Liver (tissue), 9 donors: Measurements from ENCODE around the gene EDAR. TPM values are rescaled to one million over a fixed set of nuclear protein-coding genes. Genes with fewer than 3 reads are reported as not detected.

ENCODE experiments used
- DNase-seq: peaks from one replicate; pipeline ENCODE4 v3.0.0-alpha.2; 2017; ENCODE audit warnings: low spot score
- H3K27ac ChIP-seq, 2 donors: one replicate each; pipeline ENCODE4 v1.7.0; 2013; ENCODE audit warnings: inconsistent platforms in 2 of 2, low read length in 2 of 2, control low read depth in 1 of 2, low read depth in 1 of 2, mild to moderate bottlenecking in 1 of 2
- H3K27me3 ChIP-seq, 4 donors: one replicate each; pipeline versions ENCODE4 v1.6.1 to v1.7.0; 2013; ENCODE audit warnings: low read length in 3 of 4, inconsistent platforms in 1 of 4, mild to moderate bottlenecking in 1 of 4, moderate library complexity in 1 of 4; ENCODE audit not compliant: control insufficient read depth in 4 of 4, insufficient read depth in 4 of 4
- H3K36me3 ChIP-seq, 4 donors: one replicate each; pipeline versions ENCODE4 v1.6.1 to v1.7.0; 2013; ENCODE audit warnings: low read length in 3 of 4, mild to moderate bottlenecking in 3 of 4, low read depth in 1 of 4, moderate library complexity in 1 of 4; ENCODE audit not compliant: control insufficient read depth in 4 of 4, insufficient read depth in 3 of 4
- H3K4me1 ChIP-seq, 4 donors: one replicate each; pipeline versions ENCODE4 v1.6.1 to v1.7.0; 2013; ENCODE audit warnings: low read length in 3 of 4, mild to moderate bottlenecking in 3 of 4, moderate library complexity in 1 of 4; ENCODE audit not compliant: control insufficient read depth in 4 of 4, insufficient read depth in 4 of 4
- H3K4me3 ChIP-seq, 3 donors: one replicate each; pipeline versions ENCODE4 v1.6.1 to v1.7.0; 2013; ENCODE audit warnings: low read length in 3 of 3, control low read depth in 1 of 3, low read depth in 1 of 3, mild to moderate bottlenecking in 1 of 3
- H3K9ac ChIP-seq, 2 donors: one replicate each; pipeline ENCODE4 v1.7.0; 2013; ENCODE audit warnings: low read length in 2 of 2, mild to moderate bottlenecking in 2 of 2, moderate library complexity in 2 of 2, control low read depth in 1 of 2, low read depth in 1 of 2
- H3K9me3 ChIP-seq, 4 donors: one replicate each; pipeline versions ENCODE4 v1.6.1 to v1.7.0; 2013; ENCODE audit warnings: low read length in 3 of 4; ENCODE audit not compliant: control insufficient read depth in 4 of 4
- CTCF ChIP-seq: fragments of 150-350 bp; IDR thresholded peaks from 2 replicates; pipeline ENCODE4 v1.5.1; 2017; ENCODE audit warnings: improper control_type of control experiment, low read depth, low read length; ENCODE audit not compliant: missing input control
- EGR1 ChIP-seq, 2 donors: IDR thresholded peaks; 2 replicates each; pipeline ENCODE4 v1.6.1; 2016 to 2018; ENCODE audit warnings: antibody characterized with exemption in 2 of 2, low read depth in 2 of 2
- FOXA1 ChIP-seq: IDR thresholded peaks from 2 replicates; pipeline ENCODE4 v1.6.1; 2016; ENCODE audit warnings: antibody characterized with exemption
- FOXA2 ChIP-seq: IDR thresholded peaks from 2 replicates; pipeline ENCODE4 v1.6.1; 2016; ENCODE audit warnings: antibody characterized with exemption
- GABPA ChIP-seq, 2 donors: IDR thresholded peaks in 1 of 2; conservative IDR thresholded peaks in 1 of 2; 2 replicates each; pipeline ENCODE4 v1.6.1; 2016; ENCODE audit warnings: antibody characterized with exemption in 2 of 2, mild to moderate bottlenecking in 1 of 2, moderate library complexity in 1 of 2
- HNF4A ChIP-seq, 2 donors: conservative IDR thresholded peaks; 2 replicates each; pipeline ENCODE4 v1.6.1; 2016; ENCODE audit warnings: antibody characterized with exemption in 2 of 2, mild to moderate bottlenecking in 2 of 2
- HNF4G ChIP-seq: IDR thresholded peaks from 2 replicates; pipeline ENCODE4 v1.6.1; 2016; ENCODE audit warnings: antibody characterized with exemption
- JUND ChIP-seq, 2 donors: IDR thresholded peaks; 2 replicates each; pipeline ENCODE4 v1.6.1; 2016; ENCODE audit warnings: antibody characterized with exemption in 2 of 2
- MAX ChIP-seq: IDR thresholded peaks from 2 replicates; pipeline ENCODE4 v1.6.1; 2016; ENCODE audit warnings: antibody characterized with exemption
- NR2F2 ChIP-seq: IDR thresholded peaks from 2 replicates; pipeline ENCODE4 v1.6.1; 2016; ENCODE audit warnings: antibody characterized with exemption
- RAD21 ChIP-seq, 2 donors: IDR thresholded peaks; 2 replicates each; pipeline ENCODE4 v1.6.1; 2016; ENCODE audit warnings: antibody characterized with exemption in 2 of 2, mild to moderate bottlenecking in 2 of 2
- REST ChIP-seq: IDR thresholded peaks from 2 replicates; pipeline ENCODE4 v1.6.1; 2016; ENCODE audit warnings: antibody characterized with exemption, mild to moderate bottlenecking
- RXRA ChIP-seq, 2 donors: IDR thresholded peaks; 2 replicates each; pipeline ENCODE4 v1.6.1; 2017 to 2018; ENCODE audit warnings: antibody characterized with exemption in 2 of 2, mild to moderate bottlenecking in 1 of 2
- SP1 ChIP-seq: IDR thresholded peaks from 2 replicates; pipeline ENCODE4 v1.6.1; 2018; ENCODE audit warnings: antibody characterized with exemption, mild to moderate bottlenecking
- TAF1 ChIP-seq: conservative IDR thresholded peaks from 2 replicates; pipeline ENCODE4 v1.6.1; 2016; ENCODE audit warnings: antibody characterized with exemption, mild to moderate bottlenecking
- YY1 ChIP-seq: IDR thresholded peaks from 2 replicates; pipeline ENCODE4 v1.6.1; 2016; ENCODE audit warnings: antibody characterized with exemption, mild to moderate bottlenecking
- ZBTB33 ChIP-seq: IDR thresholded peaks from 2 replicates; pipeline ENCODE4 v1.6.1; 2016; ENCODE audit warnings: antibody characterized with exemption
- WGBS: extraction: QIAGEN DNeasy Blood & Tissue Kit; methylation state at CpG from one replicate; pipeline ENCODE4 v1.1.7; 2013; 5-methylcytosine and 5-hydroxymethylcytosine counted together
- polyA plus RNA-seq, 2 donors: library from polyadenylated mRNA; stranded (reverse) in 1 of 2; unstranded in 1 of 2; fragments of 200-250 nt in 1 of 2; fragments of >200 nt in 1 of 2; fragmentation: Nextera tagmentation in 1 of 2; extraction: Ambion mirVana in 1 of 2; gene quantifications; one replicate each; pipeline versions ENCODE4 v1.2.1 to v1.2.3, GENCODE V29; 2013 to 2015
- total RNA-seq, 2 donors: library from RNA; depleted of rRNA; stranded (reverse); fragments of >200 nt; gene quantifications; one replicate each; pipeline ENCODE4 v1.2.3, GENCODE V29; 2014
- donor health status: healthy.
- donor health status: healthy.
- donor health status: healthy.
- donor health status: healthy.
- donor health status: healthy.

The EDAR gene
- total and polyA plus RNA-seq, 4 donors: 0.09 to 0.50 (median 0.10) TPM

- 90% methylated on average over 9 of the region's 9 CpGs for WGBS
- no peaks in the 10 kb centered on the region for H3K36me3 ChIP-seq
- H3K4me3 ChIP-seq: no peak overlapping the region
- peaks cover 1 to 28% (median 23%) of the 10 kb centered on the region in 4 donors for H3K4me1 ChIP-seq
- DNase-seq: no peak
- no peaks in the 10 kb centered on the region for H3K9me3 ChIP-seq
- H3K27me3 ChIP-seq: no peaks in the 10 kb centered on the region
- H3K9ac ChIP-seq: no peak overlapping the region
- no peak overlapping the region for H3K27ac ChIP-seq
- TF ChIP-seq ZBTB33 (no peak), REST (no peak), JUND (IDR thresholded peaks at IDR 0.05) (no peak), TAF1 (no peak), SP1 (no peak), RAD21 (IDR thresholded peaks at IDR 0.05) (no peak), EGR1 (IDR thresholded peaks at IDR 0.05; ENCODE audit: low read depth in 2 of 2) (no peak), MAX (no peak), RXRA (IDR thresholded peaks at IDR 0.05) (no peak), FOXA2 (no peak), FOXA1 (no peak), HNF4A (conservative IDR thresholded peaks at IDR 0.05) (no peak), NR2F2 (no peak), HNF4G (no peak), GABPA (IDR thresholded peaks at IDR 0.05 in 1 of 2, conservative IDR thresholded peaks at IDR 0.05 in 1 of 2) (no peak), CTCF (no peak), YY1 (no peak)
Observed at GRCh38 chr2:108909275-108909823, 79.7 kb downstream of the EDAR start.

- Histone ChIP-seq H3K4me1 (peaks cover 1 to 33% (median 27%) of the 10 kb centered on the region in 4 donors), H3K9ac (no peak overlapping the region), H3K36me3 (no peaks in the 10 kb centered on the region), H3K27ac (no peak overlapping the region), H3K4me3 (no peak overlapping the region), H3K9me3 (no peaks in the 10 kb centered on the region), H3K27me3 (no peaks in the 10 kb centered on the region)
- no peak for DNase-seq
- 94% methylated on average over 1 of the region's 1 CpG for WGBS
- no peak for TF ChIP-seq HNF4A (conservative IDR thresholded peaks at IDR 0.05)
- TF ChIP-seq RAD21 (IDR thresholded peaks at IDR 0.05): no peak
- no peak for TF ChIP-seq YY1
- TF ChIP-seq GABPA (IDR thresholded peaks at IDR 0.05 in 1 of 2, conservative IDR thresholded peaks at IDR 0.05 in 1 of 2): no peak
- no peak for TF ChIP-seq HNF4G
- TF ChIP-seq TAF1: no peak
- no peak for TF ChIP-seq JUND (IDR thresholded peaks at IDR 0.05)
- TF ChIP-seq EGR1 (IDR thresholded peaks at IDR 0.05; ENCODE audit: low read depth in 2 of 2): no peak
- TF ChIP-seq CTCF: no peak
- no peak for TF ChIP-seq ZBTB33
- TF ChIP-seq FOXA2: no peak
- TF ChIP-seq SP1: no peak
- no peak for TF ChIP-seq MAX
- TF ChIP-seq RXRA (IDR thresholded peaks at IDR 0.05): no peak
- no peak for TF ChIP-seq FOXA1
Observed at GRCh38 chr2:108908713-108909070, 80.3 kb downstream of the EDAR start.
